Measurements from ENCODE around the gene ADAMTS10.
"Not testable (repeated sequence)": the region's sequence is repeated elsewhere in the genome, so short reads cannot be mapped to it uniquely, and the experiment has no call there.

The ADAMTS10 gene

GRCh38 chr19:8622886-8623285, 12.4 kb upstream of the ADAMTS10 start:
- DNase-seq = peak; percentile 24

GRCh38 chr19:8618751-8619150, 8.2 kb upstream of the ADAMTS10 start:
- no peak for DNase-seq

GRCh38 chr19:8617984-8618383, 7.5 kb upstream of the ADAMTS10 start:
- DNase-seq = no peak

GRCh38 chr19:8617325-8617724, 6.8 kb upstream of the ADAMTS10 start:
- DNase-seq = not testable (repeated sequence)

- DNase-seq = no peak
Observed at GRCh38 chr19:8616861-8617260, 6.3 kb upstream of the ADAMTS10 start.

- DNase-seq = no peak
Observed at GRCh38 chr19:8615813-8616596, 5.5 kb upstream of the ADAMTS10 start.

GRCh38 chr19:8615024-8615423, 4.5 kb upstream of the ADAMTS10 start:
- DNase-seq = no peak

- DNase-seq = no peak
Observed at GRCh38 chr19:8614455-8614854, 3.9 kb upstream of the ADAMTS10 start.

GRCh38 chr19:8612807-8613171, 2.3 kb upstream of the ADAMTS10 start:
- no peak for DNase-seq

GRCh38 chr19:8611877-8612806, 1.6 kb upstream of the ADAMTS10 start:
- peak; percentile 31 for DNase-seq

GRCh38 chr19:8611391-8611876, 919 bp upstream of the ADAMTS10 start:
- no peak for DNase-seq

- DNase-seq = no peak
Observed at GRCh38 chr19:8610936-8611300, 403 bp upstream of the ADAMTS10 start.

GRCh38 chr19:8609279-8610040, 1.1 kb downstream of the ADAMTS10 start:
- DNase-seq = no peak

- no peak for DNase-seq
Observed at GRCh38 chr19:8608941-8609278, 1.6 kb downstream of the ADAMTS10 start.

GRCh38 chr19:8607386-8607785, 3.1 kb downstream of the ADAMTS10 start:
- no peak for DNase-seq

- no peak for DNase-seq
Observed at GRCh38 chr19:8605514-8605913, 5.0 kb downstream of the ADAMTS10 start.

- no peak for DNase-seq
Observed at GRCh38 chr19:8601796-8602195, 8.7 kb downstream of the ADAMTS10 start.

GRCh38 chr19:8600816-8601215, 9.7 kb downstream of the ADAMTS10 start:
- DNase-seq = no peak

- DNase-seq = no peak
Observed at GRCh38 chr19:8600064-8600463, 10.5 kb downstream of the ADAMTS10 start.

GRCh38 chr19:8596168-8596567, 14.3 kb downstream of the ADAMTS10 start:
- no peak for DNase-seq

GRCh38 chr19:8595651-8596050, 14.9 kb downstream of the ADAMTS10 start:
- no peak for DNase-seq

GRCh38 chr19:8593931-8594330, 16.6 kb downstream of the ADAMTS10 start:
- no peak for DNase-seq
